Adrenal gland (tissue), 5 donors: ENCODE results near the gene EEF1G.

Source experiments
- POLR2A ChIP-seq, 2 donors: fragments of 450-650 bp; IDR thresholded peaks; one replicate each; pipeline ENCODE4 v1.6.1; 2017; ENCODE audit warnings: antibody characterized with exemption in 2 of 2, mild to moderate bottlenecking in 2 of 2, moderate library complexity in 1 of 2
- TF ChIP-seq, protein P1 (sequence below), 6 experiments: fragments of 450-650 bp in 4 of 6; fragments of 200-600 bp in 2 of 6; sonication (generic) in 1 of 6; IDR thresholded peaks; 1 replicate in 5 of 6; 2 replicates in 1 of 6; pipeline versions ENCODE4 v1.5.1 to v1.8.0; 2016 to 2021; ENCODE audit warnings: antibody characterized with exemption in 6 of 6, mild to moderate bottlenecking in 2 of 6, moderate library complexity in 1 of 6
- donor health status: DM: no; HTN: no; CAD: no.

DNA sequence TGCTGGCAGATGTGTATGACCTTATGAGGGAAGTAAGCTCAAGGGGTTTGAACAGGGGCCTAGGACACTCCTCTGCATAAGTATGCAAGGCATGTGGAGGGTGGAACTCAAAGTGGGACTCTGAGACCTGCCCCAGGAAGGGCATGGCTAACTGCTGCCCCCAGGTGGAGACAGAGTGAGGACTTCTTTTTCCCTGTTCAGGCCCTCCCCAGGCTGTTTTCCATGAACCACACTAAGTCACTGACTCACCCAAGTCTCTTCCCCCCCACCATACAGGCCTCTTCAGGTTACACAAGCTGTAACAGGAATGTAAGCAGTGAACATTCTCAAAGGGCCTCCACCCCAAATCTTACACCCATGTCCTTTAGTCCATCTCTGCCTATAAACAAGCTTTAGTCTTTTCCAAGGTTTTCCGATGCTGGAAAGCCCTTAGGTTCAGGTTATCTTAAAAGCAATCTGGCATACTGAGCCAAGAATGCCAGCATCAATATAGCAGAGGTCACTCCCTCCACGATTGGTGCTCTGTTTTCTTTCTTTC is 13.1 kb downstream of the EEF1G start:
- TF ChIP-seq, protein P1, sequence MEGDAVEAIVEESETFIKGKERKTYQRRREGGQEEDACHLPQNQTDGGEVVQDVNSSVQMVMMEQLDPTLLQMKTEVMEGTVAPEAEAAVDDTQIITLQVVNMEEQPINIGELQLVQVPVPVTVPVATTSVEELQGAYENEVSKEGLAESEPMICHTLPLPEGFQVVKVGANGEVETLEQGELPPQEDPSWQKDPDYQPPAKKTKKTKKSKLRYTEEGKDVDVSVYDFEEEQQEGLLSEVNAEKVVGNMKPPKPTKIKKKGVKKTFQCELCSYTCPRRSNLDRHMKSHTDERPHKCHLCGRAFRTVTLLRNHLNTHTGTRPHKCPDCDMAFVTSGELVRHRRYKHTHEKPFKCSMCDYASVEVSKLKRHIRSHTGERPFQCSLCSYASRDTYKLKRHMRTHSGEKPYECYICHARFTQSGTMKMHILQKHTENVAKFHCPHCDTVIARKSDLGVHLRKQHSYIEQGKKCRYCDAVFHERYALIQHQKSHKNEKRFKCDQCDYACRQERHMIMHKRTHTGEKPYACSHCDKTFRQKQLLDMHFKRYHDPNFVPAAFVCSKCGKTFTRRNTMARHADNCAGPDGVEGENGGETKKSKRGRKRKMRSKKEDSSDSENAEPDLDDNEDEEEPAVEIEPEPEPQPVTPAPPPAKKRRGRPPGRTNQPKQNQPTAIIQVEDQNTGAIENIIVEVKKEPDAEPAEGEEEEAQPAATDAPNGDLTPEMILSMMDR (IDR thresholded peaks at IDR 0.05): peak; percentile 61 to 92 (median 88)
- no peak for TF ChIP-seq POLR2A (IDR thresholded peaks at IDR 0.05)
